GM12892 (cell line): Measurements from ENCODE around the gene ADCY1.

Source experiments
- POLR2A ChIP-seq: IDR thresholded peaks from 2 replicates; pipeline ENCODE4 v1.6.1; 2011; ENCODE audit warnings: low read depth, low read length, control low read depth
- TAF1 ChIP-seq: IDR thresholded peaks from 2 replicates; pipeline ENCODE4 v1.6.1; 2011; ENCODE audit warnings: low read depth, mild to moderate bottlenecking, control low read depth, low read length, borderline replicate concordance

DNA sequence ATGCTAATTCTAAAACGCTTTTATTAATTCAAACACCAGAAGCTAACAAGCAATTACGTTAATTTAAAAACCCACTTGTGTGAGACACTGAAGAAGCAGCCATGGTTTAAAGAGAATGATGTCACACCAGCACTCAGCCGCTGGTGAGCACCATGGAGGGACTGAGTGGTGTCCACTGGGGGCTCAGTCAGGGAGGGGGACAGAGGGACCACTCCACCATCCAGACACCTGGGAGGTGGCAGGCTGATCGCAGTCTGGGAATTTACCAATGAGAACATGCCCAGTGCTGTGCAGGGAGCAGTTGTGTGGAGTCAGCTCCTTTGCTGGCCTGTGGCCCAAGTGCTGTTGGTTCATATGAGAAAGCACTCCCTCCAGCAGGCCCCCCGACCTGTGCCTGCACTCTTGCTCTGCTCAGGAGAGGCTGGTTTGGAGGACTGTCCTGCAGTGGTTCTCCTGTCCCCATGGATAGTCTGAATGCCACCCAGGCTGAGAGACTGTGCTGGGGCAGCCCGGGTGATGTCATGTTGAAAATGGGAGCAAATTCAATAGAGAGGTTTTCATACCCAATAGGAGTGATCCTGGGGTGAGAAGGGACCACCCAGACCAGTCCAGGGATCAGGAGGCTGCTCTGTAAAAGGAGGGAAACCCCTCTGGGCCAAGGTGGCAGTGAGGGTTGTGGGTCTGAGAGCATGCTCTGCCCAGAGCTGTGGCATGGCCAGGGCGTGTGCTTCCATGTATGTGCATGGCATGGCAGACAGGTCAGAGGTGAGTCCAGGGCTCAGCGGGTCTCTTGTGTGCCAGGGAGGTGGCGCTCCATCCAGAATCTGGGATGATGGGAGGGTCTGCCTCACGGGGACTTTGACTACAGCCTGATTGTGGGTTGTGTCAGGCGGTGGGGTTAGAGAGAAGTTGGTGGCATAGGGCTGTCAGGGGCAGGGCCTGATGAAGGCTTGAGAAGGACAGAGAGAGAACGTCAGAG is 12.7 kb downstream of the ADCY1 start:
- TF ChIP-seq POLR2A (no peak), TAF1 (no peak)
